H1 (cell line): ENCODE measurements around the gene PCDH9. TPM values are rescaled to one million over a fixed set of nuclear protein-coding genes. Genes with fewer than 3 reads are reported as not detected.

Experiments
- CTCF ChIA-PET: fragments of 300-600 bp; sonication (Branson Sonifier 250); formaldehyde crosslinking; loops from one replicate; lab custom pipeline; 2021; ENCODE audit not compliant: partially characterized antibody; lab: Charles Lee
- POLR2A ChIA-PET: fragments of 300-600 bp; sonication (Branson Sonifier 250); formaldehyde crosslinking; loops from one replicate; lab custom pipeline; 2021; ENCODE audit warnings: inconsistent platforms; ENCODE audit not compliant: partially characterized antibody; lab: Charles Lee
- DNase-seq, 2 experiments: peaks; one replicate each; pipeline versions ENCODE4 v3.0.0 to v3.0.0-alpha.2; 2010 to 2022; ENCODE audit warnings: low spot score in 2 of 2, low read depth in 1 of 2, mixed read lengths in 1 of 2
- FAIRE-seq: peaks from 2 replicates; lab custom pipeline; 2011; peaks lifted over from hg19 to GRCh38; lab: Jason Lieb, UNC
- H2AFZ ChIP-seq: 2 replicates; pipeline ENCODE4 v1.8.1; 2012; ENCODE audit warnings: low read length, inconsistent platforms
- H2AK5ac ChIP-seq: 2 replicates; pipeline ENCODE4 v1.6.1; 2013; ENCODE audit warnings: low read depth, low read length
- H2BK120ac ChIP-seq: replicated peaks from 2 replicates; pipeline ENCODE3; 2013; ENCODE audit warnings: low read depth, low read length, inconsistent platforms
- H2BK12ac ChIP-seq: 2 replicates; pipeline ENCODE4 v1.6.1; 2013; ENCODE audit warnings: low read depth, low read length
- H2BK15ac ChIP-seq: 2 replicates; pipeline ENCODE4 v1.6.1; 2013; ENCODE audit warnings: low read length
- H2BK20ac ChIP-seq: 2 replicates; pipeline ENCODE4 v1.6.1; 2013; ENCODE audit warnings: low read length
- H2BK5ac ChIP-seq: 2 replicates; pipeline ENCODE4 v1.6.1; 2013; ENCODE audit warnings: low read depth, low read length
- H3K14ac ChIP-seq: 2 replicates; pipeline ENCODE4 v1.6.1; 2013; ENCODE audit warnings: inconsistent platforms; ENCODE audit not compliant: insufficient read length
- H3K18ac ChIP-seq: 2 replicates; pipeline ENCODE4 v1.6.1; 2013; ENCODE audit warnings: low read length; ENCODE audit errors: extremely low read depth
- H3K23ac ChIP-seq: 2 replicates; pipeline ENCODE4 v1.6.1; 2013; ENCODE audit warnings: inconsistent platforms; ENCODE audit not compliant: insufficient read length
- H3K23me2 ChIP-seq: 2 replicates; pipeline ENCODE4 v1.6.1; 2013; ENCODE audit warnings: low read depth, low read length
- H3K27ac ChIP-seq: 2 replicates; pipeline ENCODE4 v1.6.1; 2011; ENCODE audit warnings: low read depth, low read length, inconsistent platforms
- H3K27me3 ChIP-seq, 4 experiments: replicated peaks in 1 of 4; 1 replicate in 1 of 4; 2 replicates in 3 of 4; pipeline versions ENCODE4 v1.6.1 to v1.8.1; 2011 to 2013; ENCODE audit warnings: low read length in 3 of 4, mild to moderate bottlenecking in 3 of 4, inconsistent platforms in 2 of 4, mixed read lengths in 2 of 4, moderate library complexity in 1 of 4; ENCODE audit not compliant: control insufficient read depth in 3 of 4, insufficient read depth in 3 of 4; ENCODE audit errors: extremely low read depth in 1 of 4
- H3K36me3 ChIP-seq, 4 experiments: 2 replicates each; pipeline versions ENCODE4 v1.6.1 to v1.8.1; 2011 to 2013; ENCODE audit warnings: mild to moderate bottlenecking in 4 of 4, low read length in 3 of 4, moderate library complexity in 2 of 4, control low read depth in 1 of 4, inconsistent platforms in 1 of 4; ENCODE audit not compliant: insufficient read depth in 4 of 4, control insufficient read depth in 2 of 4
- H3K4ac ChIP-seq: replicated peaks from 2 replicates; pipeline ENCODE3; 2013; ENCODE audit warnings: low read length, low read depth, mixed read lengths, inconsistent platforms; ENCODE audit not compliant: insufficient read length
- H3K4me1 ChIP-seq, 4 experiments: replicated peaks in 1 of 4; 1 replicate in 1 of 4; 2 replicates in 3 of 4; pipeline versions ENCODE4 v1.6.1 to v1.8.1; 2011 to 2013; ENCODE audit warnings: low read length in 3 of 4, inconsistent platforms in 2 of 4, mixed read lengths in 1 of 4; ENCODE audit not compliant: insufficient read depth in 4 of 4, control insufficient read depth in 3 of 4
- H3K4me2 ChIP-seq, 2 experiments: 2 replicates each; pipeline versions ENCODE4 v1.6.1 to v1.8.1; 2011 to 2013; ENCODE audit warnings: low read depth in 2 of 2, low read length in 2 of 2, control low read depth in 1 of 2, inconsistent platforms in 1 of 2, mild to moderate bottlenecking in 1 of 2; ENCODE audit not compliant: insufficient read depth in 1 of 2
- H3K4me3 ChIP-seq, 4 experiments: fragments of 200-600, 300-600 bp in 1 of 4; sonication (generic), shearing (Covaris generic), sonication (Bioruptor Twin) in 1 of 4; 2 replicates each; pipeline versions ENCODE4 v1.5.1 to v1.8.1; 2011 to 2016; ENCODE audit warnings: low read length in 4 of 4, low read depth in 3 of 4, control low read depth in 2 of 4, inconsistent platforms in 2 of 4, mild to moderate bottlenecking in 2 of 4, mixed read lengths in 1 of 4, moderate library complexity in 1 of 4; ENCODE audit not compliant: insufficient read depth in 2 of 4; ENCODE audit errors: extremely low read depth in 1 of 4
- H3K56ac ChIP-seq: replicated peaks from 2 replicates; pipeline ENCODE3; 2013; ENCODE audit warnings: low read depth, mild to moderate bottlenecking, mixed read lengths, low read length, inconsistent platforms; ENCODE audit not compliant: insufficient read length
- H3K79me1 ChIP-seq: 2 replicates; pipeline ENCODE4 v1.6.1; 2013; ENCODE audit warnings: low read depth, low read length, control low read depth
- H3K79me2 ChIP-seq, 2 experiments: 2 replicates each; pipeline versions ENCODE4 v1.6.1 to v1.8.1; 2012 to 2013; ENCODE audit warnings: low read length in 2 of 2, mild to moderate bottlenecking in 2 of 2, inconsistent platforms in 1 of 2; ENCODE audit not compliant: insufficient read depth in 2 of 2, control insufficient read depth in 1 of 2
- H3K9ac ChIP-seq, 4 experiments: replicated peaks in 1 of 4; 1 replicate in 1 of 4; 2 replicates in 3 of 4; pipeline versions ENCODE4 v1.6.1 to v1.8.1; 2011 to 2013; ENCODE audit warnings: low read depth in 3 of 4, low read length in 3 of 4, control low read depth in 2 of 4, mild to moderate bottlenecking in 2 of 4, moderate library complexity in 2 of 4, inconsistent platforms in 1 of 4; ENCODE audit errors: extremely low read depth in 1 of 4
- H3K9me3 ChIP-seq, 2 experiments: 2 replicates each; pipeline versions ENCODE4 v1.6.1 to v1.8.1; 2012 to 2013; ENCODE audit warnings: mild to moderate bottlenecking in 2 of 2, moderate library complexity in 2 of 2, control low read depth in 1 of 2, inconsistent platforms in 1 of 2, low read depth in 1 of 2, low read length in 1 of 2, mixed read lengths in 1 of 2; ENCODE audit not compliant: insufficient read depth in 2 of 2
- H4K20me1 ChIP-seq, 2 experiments: replicated peaks in 1 of 2; 2 replicates each; pipeline versions ENCODE3 to v1.8.1; 2011 to 2013; ENCODE audit warnings: inconsistent platforms in 2 of 2, low read length in 2 of 2, mild to moderate bottlenecking in 1 of 2; ENCODE audit not compliant: insufficient read depth in 2 of 2, control insufficient read depth in 1 of 2
- H4K5ac ChIP-seq: 2 replicates; pipeline ENCODE4 v1.6.1; 2013; ENCODE audit warnings: low read length, low read depth, mixed read lengths, inconsistent platforms; ENCODE audit not compliant: insufficient read length
- H4K8ac ChIP-seq: 2 replicates; pipeline ENCODE4 v1.8.0; 2013; ENCODE audit warnings: mild to moderate bottlenecking, moderate library complexity, low read length, inconsistent platforms; ENCODE audit not compliant: insufficient read depth; ENCODE audit errors: extremely low read depth
- H4K91ac ChIP-seq: replicated peaks from 2 replicates; pipeline ENCODE3; 2013; ENCODE audit warnings: low read length, mixed read lengths, inconsistent platforms; ENCODE audit not compliant: insufficient read length
- CHD1 ChIP-seq: IDR thresholded peaks from 2 replicates; pipeline ENCODE4 v1.6.1; 2012; ENCODE audit warnings: low read depth, low read length, improper control_type of control experiment
- EZH2 ChIP-seq: fragments of 200-600 bp; sonication (generic); IDR thresholded peaks from 2 replicates; pipeline ENCODE4 v1.7.1; 2012; ENCODE audit warnings: low read depth, mild to moderate bottlenecking, moderate library complexity, low read length, inconsistent platforms; ENCODE audit not compliant: severe bottlenecking
- KDM4A ChIP-seq: IDR thresholded peaks from one replicate; pipeline ENCODE4 v1.7.1; 2012; ENCODE audit warnings: low read depth, mild to moderate bottlenecking, moderate library complexity, low read length, inconsistent platforms; ENCODE audit not compliant: severe bottlenecking
- POU5F1 ChIP-seq: IDR thresholded peaks from 2 replicates; pipeline ENCODE4 v1.6.1; 2011; ENCODE audit warnings: low read depth, mild to moderate bottlenecking, low read length, moderate library complexity
- RBBP5 ChIP-seq: IDR thresholded peaks from 2 replicates; pipeline ENCODE4 v1.7.1; 2012; ENCODE audit warnings: low read depth, mild to moderate bottlenecking, inconsistent platforms, low read length, moderate library complexity, borderline replicate concordance
- RNF2 ChIP-seq: fragments of 200-900, 300-1000 bp; sonication (generic); IDR thresholded peaks from 2 replicates; pipeline ENCODE4 v1.7.1; 2016; ENCODE audit warnings: borderline replicate concordance, low read depth, mild to moderate bottlenecking, antibody characterized with exemption, low read length; ENCODE audit not compliant: poor library complexity, severe bottlenecking; ENCODE audit errors: missing control alignments
- RXRA ChIP-seq: IDR thresholded peaks from 2 replicates; pipeline ENCODE4 v1.6.1; 2011; ENCODE audit warnings: low read depth, mild to moderate bottlenecking, low read length, moderate library complexity; ENCODE audit not compliant: insufficient read depth
- TCF12 ChIP-seq: IDR thresholded peaks from 2 replicates; pipeline ENCODE4 v1.6.1; 2011; ENCODE audit warnings: low read depth, mild to moderate bottlenecking, low read length
- USF2 ChIP-seq: IDR thresholded peaks from 2 replicates; pipeline ENCODE4 v1.6.1; 2011; ENCODE audit warnings: low read length, improper control_type of control experiment
- ZNF274 ChIP-seq: IDR thresholded peaks from 2 replicates; pipeline ENCODE4 v1.7.0; 2012; ENCODE audit warnings: low read length, borderline replicate concordance; ENCODE audit errors: extremely low read depth
- WGBS, 2 experiments: shearing (Covaris generic) in 1 of 2; methylation state at CpG; one replicate each; pipeline versions ENCODE4 v1.1.6 to v1.1.7; 2013 to 2015; ENCODE audit warnings: low lambda C conversion rate in 2 of 2, mixed read lengths in 2 of 2, inconsistent platforms in 1 of 2, low coverage in 1 of 2, missing lambda C conversion rate in 1 of 2; ENCODE audit not compliant: insufficient replicate concordance in 2 of 2, insufficient coverage in 1 of 2, insufficient read length in 1 of 2; ENCODE audit errors: extremely low coverage in 1 of 2, missing lambda C conversion rate in 1 of 2; 5-methylcytosine and 5-hydroxymethylcytosine counted together
- polyA plus RNA-seq, 7 experiments: library from polyadenylated mRNA; depleted of rRNA in 3 of 7; stranded (reverse) in 5 of 7; unstranded in 2 of 7; fragments of >200 nt in 5 of 7; fragments of 200-250 nt in 2 of 7; gene quantifications; 1 replicate in 5 of 7; 2 replicates in 1 of 7; 4 replicates in 1 of 7; pipeline versions ENCODE4 v1.2.1 to v1.2.3, GENCODE V29; 2011 to 2013; ENCODE audit warnings: missing spikeins in 2 of 7, mixed read lengths in 2 of 7
- total RNA-seq: library from RNA; stranded (reverse); fragmentation: NEBNext Ultra II Directional; extraction: Animal tissue kit (Norgen Biotek cat#: 25700); gene quantifications from 2 replicates; pipeline ENCODE4 v1.2.1, GENCODE V29; 2021

The PCDH9 gene
- total and polyA plus RNA-seq, 2 of the 8 experiments (the other 6 are each of a cell fraction or from before 2014, with no cell fraction given): 0.12 to 0.60 TPM

DNA sequence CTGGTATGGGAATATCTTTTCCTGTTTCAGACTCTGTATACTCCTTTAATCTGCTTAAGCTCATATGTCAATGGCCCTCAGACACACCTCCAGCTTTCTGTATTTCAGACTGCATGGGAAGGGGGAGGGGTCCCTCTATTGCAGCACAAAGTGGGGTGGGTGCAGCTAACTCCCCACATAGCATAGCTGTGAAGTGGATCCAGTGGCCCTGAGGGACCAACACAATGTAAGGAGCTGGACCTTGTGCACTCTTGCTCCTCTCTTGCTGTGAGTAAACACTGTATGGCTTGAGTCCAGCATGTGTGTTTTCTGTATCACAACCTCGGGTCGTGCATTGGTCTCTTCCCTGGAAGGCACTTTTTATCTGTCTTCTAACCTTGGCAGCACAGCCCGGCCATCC is 669.9 kb downstream of the PCDH9 start:
- no peaks in the 10 kb centered on the region; a peak in 2 of 7 replicates for H3K4me1 ChIP-seq
- no peaks in the 10 kb centered on the region for H3K36me3 ChIP-seq
- no peaks in the 10 kb centered on the region for H4K20me1 ChIP-seq
- ChIA-PET CTCF (interaction anchor here (1.0 to 1.4 kb wide), 3 partner anchors 11 to 903 kb away, joined by 3 read pairs; no protein-coding TSS in a partner anchor), POLR2A (no interaction called here)
- H4K8ac ChIP-seq: no peak overlapping the region
- no peaks in the 10 kb centered on the region for H3K79me2 ChIP-seq
- no peak overlapping the region for H3K27ac ChIP-seq
- H3K14ac ChIP-seq: no peak overlapping the region
- no peak overlapping the region for H2BK20ac ChIP-seq
- no peak overlapping the region for H2BK5ac ChIP-seq
- H3K9ac ChIP-seq: no peak overlapping the region
- no peak overlapping the region for H2BK12ac ChIP-seq
- no peaks in the 10 kb centered on the region for H3K79me1 ChIP-seq
- no peak overlapping the region for H4K5ac ChIP-seq
- DNase-seq (no peak), FAIRE-seq (no peak)
- no peak overlapping the region for H2BK15ac ChIP-seq
- no peaks in the 10 kb centered on the region for H3K23me2 ChIP-seq
- TF ChIP-seq KDM4A: no peak
- no peak for TF ChIP-seq RXRA
- TF ChIP-seq ZNF274: no peak
- no peak for TF ChIP-seq CHD1
- no peak for TF ChIP-seq RBBP5
- TF ChIP-seq RNF2: no peak
- TF ChIP-seq USF2: no peak
- no peak for TF ChIP-seq EZH2
- TF ChIP-seq TCF12: no peak
- TF ChIP-seq POU5F1: no peak
- H3K56ac ChIP-seq: no peak overlapping the region
- H4K91ac ChIP-seq: no peak overlapping the region
- H2AFZ ChIP-seq: no peak overlapping the region
- no peak overlapping the region for H2AK5ac ChIP-seq
- no peak overlapping the region for H3K23ac ChIP-seq
- WGBS, 2 experiments: 91% methylated on average over 3 of the region's 3 CpGs; no CpG with 5 or more reads in 1 of the 2 experiments
- no peak overlapping the region for H3K4me3 ChIP-seq
- no peak overlapping the region for H2BK120ac ChIP-seq
- peaks cover 0 to 6% of the 10 kb centered on the region in 2 experiments; a peak in 1 of 4 replicates for H3K9me3 ChIP-seq
- H3K18ac ChIP-seq: no peak overlapping the region
- no peak overlapping the region for H3K4ac ChIP-seq
- H3K27me3 ChIP-seq: no peaks in the 10 kb centered on the region
- no peak overlapping the region for H3K4me2 ChIP-seq
